ENCODE results near the gene MLN. TPM values are rescaled to one million over a fixed set of nuclear protein-coding genes. Genes with fewer than 3 reads are reported as not detected.

MLN gene
- total RNA-seq, 1 experiment from 2014 or later, result not detected

Other genes starting within 250 kb of the MLN start
- 18.9 TPM for gene BAK1, start 223.7 kb downstream of the MLN start, total RNA-seq (2021; ENCODE audit: unreplicated experiment)
- gene ITPR3, start 182.7 kb downstream of the MLN start, total RNA-seq (2021; ENCODE audit: unreplicated experiment), result 103 TPM
- gene UQCC2, start 92.3 kb downstream of the MLN start, total RNA-seq (2021; ENCODE audit: unreplicated experiment), result 95.1 TPM
- gene IP6K3, start 57.1 kb downstream of the MLN start, total RNA-seq (2021; ENCODE audit: unreplicated experiment), result not detected
- 43.9 TPM for gene LEMD2, start 14.9 kb downstream of the MLN start, total RNA-seq (2021; ENCODE audit: unreplicated experiment)